HepG2 (cell line): ENCODE measurements around the gene ZCCHC10. TPM values are rescaled to one million over a fixed set of nuclear protein-coding genes. Genes with fewer than 3 reads are reported as not detected.

Experiments
- ARID2 ChIP-seq: sonication (generic); formaldehyde crosslinking; IDR thresholded peaks from 2 replicates; pipeline ENCODE4 v1.8.1; 2022; ENCODE audit warnings: mild to moderate bottlenecking, missing genetic modification reagents, borderline replicate concordance
- ATF1 ChIP-seq: IDR thresholded peaks from 2 replicates; pipeline ENCODE4 v1.6.1; 2016; ENCODE audit warnings: mild to moderate bottlenecking, control low read depth
- CAMTA2 ChIP-seq: sonication (generic); formaldehyde crosslinking; IDR thresholded peaks from 2 replicates; pipeline ENCODE4 v1.4.0; 2020; ENCODE audit warnings: mild to moderate bottlenecking, missing genetic modification reagents, borderline replicate concordance
- GFI1 ChIP-seq: sonication (generic); formaldehyde crosslinking; IDR thresholded peaks from 2 replicates; pipeline ENCODE4 v1.5.0; 2020; ENCODE audit warnings: missing genetic modification reagents, mild to moderate bottlenecking, borderline replicate concordance
- KDM5A ChIP-seq: fragments of 200-600 bp; sonication (generic); IDR thresholded peaks from 2 replicates; pipeline ENCODE4 v1.7.0; 2018; ENCODE audit warnings: antibody characterized with exemption, mild to moderate bottlenecking, low read length, borderline replicate concordance
- KLF12 ChIP-seq: sonication (generic); formaldehyde crosslinking; IDR thresholded peaks from 2 replicates; pipeline ENCODE4 v1.4.0; 2020; ENCODE audit warnings: missing genetic modification reagents, borderline replicate concordance
- KLF13 ChIP-seq: sonication (generic); formaldehyde crosslinking; IDR thresholded peaks from 2 replicates; pipeline ENCODE4 v1.4.0; 2020; ENCODE audit warnings: mild to moderate bottlenecking, missing genetic modification reagents
- KLF15 ChIP-seq: sonication (generic); formaldehyde crosslinking; IDR thresholded peaks from 2 replicates; pipeline ENCODE4 v1.8.1; 2023; ENCODE audit warnings: borderline replicate concordance, mild to moderate bottlenecking, inconsistent platforms, missing genetic modification reagents, mixed read lengths
- MAF1 ChIP-seq: sonication (generic); formaldehyde crosslinking; IDR thresholded peaks from 2 replicates; pipeline ENCODE4 v1.5.0; 2020; ENCODE audit warnings: missing genetic modification reagents, borderline replicate concordance
- SIN3B ChIP-seq: fragments of 150-350 bp; IDR thresholded peaks from 2 replicates; pipeline ENCODE4 v1.6.1; 2014; ENCODE audit warnings: low read length
- U2AF2 ChIP-seq: fragments of 200-400 bp; formaldehyde crosslinking; IDR thresholded peaks from 2 replicates; pipeline ENCODE4 v1.6.1; 2017; ENCODE audit warnings: low read depth, mild to moderate bottlenecking, low read length
- ZBTB3 ChIP-seq: sonication (generic); formaldehyde crosslinking; IDR thresholded peaks from 2 replicates; pipeline ENCODE4 v1.4.0; 2020; ENCODE audit warnings: low read depth, mild to moderate bottlenecking, moderate library complexity, missing genetic modification reagents, borderline replicate concordance
- ZNF121 ChIP-seq: sonication (generic); formaldehyde crosslinking; IDR thresholded peaks from 2 replicates; pipeline ENCODE4 v1.5.0; 2020; ENCODE audit warnings: mild to moderate bottlenecking, missing genetic modification reagents
- ZNF564 ChIP-seq: sonication (generic); formaldehyde crosslinking; IDR thresholded peaks from 2 replicates; pipeline ENCODE4 v1.8.1; 2023; ENCODE audit warnings: mild to moderate bottlenecking, missing genetic modification reagents
- ZNF772 ChIP-seq: sonication (generic); formaldehyde crosslinking; IDR thresholded peaks from 2 replicates; pipeline ENCODE4 v1.5.0; 2020; ENCODE audit warnings: mild to moderate bottlenecking, missing genetic modification reagents
- ZNF777 ChIP-seq: sonication (generic); formaldehyde crosslinking; IDR thresholded peaks from 2 replicates; pipeline ENCODE4 v1.4.0; 2020; ENCODE audit warnings: missing genetic modification reagents
- polyA plus RNA-seq, 8 experiments: library from polyadenylated mRNA; depleted of rRNA in 3 of 8; stranded (reverse) in 7 of 8; unstranded in 1 of 8; fragments of >200 nt; fragmentation: Illumina TruSeq in 4 of 8; extraction: Trizol in 4 of 8; gene quantifications; 2 replicates each; pipeline versions ENCODE4 v1.2.1 to v1.2.3, GENCODE V29; 2011 to 2016; ENCODE audit warnings: low read depth in 4 of 8, missing spikeins in 1 of 8, mixed read lengths in 1 of 8; ENCODE audit not compliant: insufficient read depth in 1 of 8
- total RNA-seq, 5 experiments: library from RNA; depleted of rRNA; stranded (reverse); fragments of >200 nt; fragmentation: Illumina TruSeq; extraction: Trizol; gene quantifications; 2 replicates each; pipeline ENCODE4 v1.2.3, GENCODE V29; 2016; ENCODE audit warnings: low read depth in 1 of 5
- TF ChIP-seq, protein P1 (sequence below): sonication (generic); formaldehyde crosslinking; IDR thresholded peaks from 2 replicates; pipeline ENCODE4 v1.4.0; 2020; ENCODE audit warnings: missing genetic modification reagents, borderline replicate concordance
- TF ChIP-seq, protein P2 (sequence below): sonication (generic); formaldehyde crosslinking; conservative IDR thresholded peaks from 2 replicates; pipeline ENCODE4 v1.4.0; 2020; ENCODE audit warnings: missing genetic modification reagents
- TF ChIP-seq, protein P3 (sequence below): sonication (generic); formaldehyde crosslinking; conservative IDR thresholded peaks from 2 replicates; pipeline ENCODE4 v1.4.0; 2020; ENCODE audit warnings: mild to moderate bottlenecking, missing genetic modification reagents, moderate library complexity
- TF ChIP-seq, protein P4 (sequence below): sonication (generic); formaldehyde crosslinking; IDR thresholded peaks from 2 replicates; pipeline ENCODE4 v1.5.0; 2020; ENCODE audit warnings: missing genetic modification reagents
- TF ChIP-seq, protein P5 (sequence below): IDR thresholded peaks from 2 replicates; pipeline ENCODE4 v1.6.1; 2018; ENCODE audit warnings: missing genetic modification reagents

Gene ZCCHC10
- total and polyA plus RNA-seq, 2 of the 13 experiments (the other 11 are each of a cell fraction or from before 2014, with no cell fraction given): 40.7 to 48.2 TPM

DNA sequence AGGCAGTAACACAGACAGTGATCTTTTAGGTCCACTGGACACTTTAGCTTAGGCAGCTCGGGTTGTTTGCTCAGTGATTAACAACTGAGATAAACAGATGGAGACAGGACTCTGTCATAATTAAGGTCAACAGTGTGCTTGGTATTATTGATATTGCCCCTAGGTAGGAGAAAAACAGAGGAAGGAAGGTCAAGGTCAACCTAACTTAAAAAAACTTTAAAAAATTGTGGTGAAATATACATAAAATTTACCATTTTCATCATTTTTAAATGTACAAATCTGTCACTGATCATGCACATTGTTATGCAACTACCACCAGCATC lies 23.3 kb upstream of the ZCCHC10 start (continued):
- TF ChIP-seq ZNF564 (CRISPR knock-in tag) (no peak), CAMTA2 (no peak), SIN3B (no peak), KLF13 (CRISPR knock-in tag) (no peak), ATF1 (no peak; the same call in 1 of the 2 replicates), ZNF777 (CRISPR knock-in tag) (no peak), KLF12 (CRISPR knock-in tag) (no peak), ZNF772 (CRISPR knock-in tag) (no peak), KDM5A (no peak), U2AF2 (no peak), MAF1 (no peak), KLF15 (CRISPR knock-in tag) (no peak), ZBTB3 (no peak), ZNF121 (CRISPR knock-in tag) (no peak), GFI1 (CRISPR knock-in tag) (no peak), ARID2 (CRISPR knock-in tag) (0 out of 2 replicates have a peak, but pooled peaks have one; percentile 20)
- TF ChIP-seq, protein P1, sequence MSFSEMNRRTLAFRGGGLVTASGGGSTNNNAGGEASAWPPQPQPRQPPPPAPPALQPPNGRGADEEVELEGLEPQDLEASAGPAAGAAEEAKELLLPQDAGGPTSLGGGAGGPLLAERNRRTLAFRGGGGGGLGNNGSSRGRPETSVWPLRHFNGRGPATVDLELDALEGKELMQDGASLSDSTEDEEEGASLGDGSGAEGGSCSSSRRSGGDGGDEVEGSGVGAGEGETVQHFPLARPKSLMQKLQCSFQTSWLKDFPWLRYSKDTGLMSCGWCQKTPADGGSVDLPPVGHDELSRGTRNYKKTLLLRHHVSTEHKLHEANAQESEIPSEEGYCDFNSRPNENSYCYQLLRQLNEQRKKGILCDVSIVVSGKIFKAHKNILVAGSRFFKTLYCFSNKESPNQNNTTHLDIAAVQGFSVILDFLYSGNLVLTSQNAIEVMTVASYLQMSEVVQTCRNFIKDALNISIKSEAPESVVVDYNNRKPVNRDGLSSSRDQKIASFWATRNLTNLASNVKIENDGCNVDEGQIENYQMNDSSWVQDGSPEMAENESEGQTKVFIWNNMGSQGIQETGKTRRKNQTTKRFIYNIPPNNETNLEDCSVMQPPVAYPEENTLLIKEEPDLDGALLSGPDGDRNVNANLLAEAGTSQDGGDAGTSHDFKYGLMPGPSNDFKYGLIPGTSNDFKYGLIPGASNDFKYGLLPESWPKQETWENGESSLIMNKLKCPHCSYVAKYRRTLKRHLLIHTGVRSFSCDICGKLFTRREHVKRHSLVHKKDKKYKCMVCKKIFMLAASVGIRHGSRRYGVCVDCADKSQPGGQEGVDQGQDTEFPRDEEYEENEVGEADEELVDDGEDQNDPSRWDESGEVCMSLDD (CRISPR knock-in tag): no peak
- TF ChIP-seq, protein P2, sequence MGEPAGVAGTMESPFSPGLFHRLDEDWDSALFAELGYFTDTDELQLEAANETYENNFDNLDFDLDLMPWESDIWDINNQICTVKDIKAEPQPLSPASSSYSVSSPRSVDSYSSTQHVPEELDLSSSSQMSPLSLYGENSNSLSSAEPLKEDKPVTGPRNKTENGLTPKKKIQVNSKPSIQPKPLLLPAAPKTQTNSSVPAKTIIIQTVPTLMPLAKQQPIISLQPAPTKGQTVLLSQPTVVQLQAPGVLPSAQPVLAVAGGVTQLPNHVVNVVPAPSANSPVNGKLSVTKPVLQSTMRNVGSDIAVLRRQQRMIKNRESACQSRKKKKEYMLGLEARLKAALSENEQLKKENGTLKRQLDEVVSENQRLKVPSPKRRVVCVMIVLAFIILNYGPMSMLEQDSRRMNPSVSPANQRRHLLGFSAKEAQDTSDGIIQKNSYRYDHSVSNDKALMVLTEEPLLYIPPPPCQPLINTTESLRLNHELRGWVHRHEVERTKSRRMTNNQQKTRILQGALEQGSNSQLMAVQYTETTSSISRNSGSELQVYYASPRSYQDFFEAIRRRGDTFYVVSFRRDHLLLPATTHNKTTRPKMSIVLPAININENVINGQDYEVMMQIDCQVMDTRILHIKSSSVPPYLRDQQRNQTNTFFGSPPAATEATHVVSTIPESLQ (CRISPR knock-in tag): no peak
- TF ChIP-seq, protein P3, sequence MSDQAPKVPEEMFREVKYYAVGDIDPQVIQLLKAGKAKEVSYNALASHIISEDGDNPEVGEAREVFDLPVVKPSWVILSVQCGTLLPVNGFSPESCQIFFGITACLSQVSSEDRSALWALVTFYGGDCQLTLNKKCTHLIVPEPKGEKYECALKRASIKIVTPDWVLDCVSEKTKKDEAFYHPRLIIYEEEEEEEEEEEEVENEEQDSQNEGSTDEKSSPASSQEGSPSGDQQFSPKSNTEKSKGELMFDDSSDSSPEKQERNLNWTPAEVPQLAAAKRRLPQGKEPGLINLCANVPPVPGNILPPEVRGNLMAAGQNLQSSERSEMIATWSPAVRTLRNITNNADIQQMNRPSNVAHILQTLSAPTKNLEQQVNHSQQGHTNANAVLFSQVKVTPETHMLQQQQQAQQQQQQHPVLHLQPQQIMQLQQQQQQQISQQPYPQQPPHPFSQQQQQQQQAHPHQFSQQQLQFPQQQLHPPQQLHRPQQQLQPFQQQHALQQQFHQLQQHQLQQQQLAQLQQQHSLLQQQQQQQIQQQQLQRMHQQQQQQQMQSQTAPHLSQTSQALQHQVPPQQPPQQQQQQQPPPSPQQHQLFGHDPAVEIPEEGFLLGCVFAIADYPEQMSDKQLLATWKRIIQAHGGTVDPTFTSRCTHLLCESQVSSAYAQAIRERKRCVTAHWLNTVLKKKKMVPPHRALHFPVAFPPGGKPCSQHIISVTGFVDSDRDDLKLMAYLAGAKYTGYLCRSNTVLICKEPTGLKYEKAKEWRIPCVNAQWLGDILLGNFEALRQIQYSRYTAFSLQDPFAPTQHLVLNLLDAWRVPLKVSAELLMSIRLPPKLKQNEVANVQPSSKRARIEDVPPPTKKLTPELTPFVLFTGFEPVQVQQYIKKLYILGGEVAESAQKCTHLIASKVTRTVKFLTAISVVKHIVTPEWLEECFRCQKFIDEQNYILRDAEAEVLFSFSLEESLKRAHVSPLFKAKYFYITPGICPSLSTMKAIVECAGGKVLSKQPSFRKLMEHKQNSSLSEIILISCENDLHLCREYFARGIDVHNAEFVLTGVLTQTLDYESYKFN (CRISPR knock-in tag): peak; percentile 95
- TF ChIP-seq, protein P4, sequence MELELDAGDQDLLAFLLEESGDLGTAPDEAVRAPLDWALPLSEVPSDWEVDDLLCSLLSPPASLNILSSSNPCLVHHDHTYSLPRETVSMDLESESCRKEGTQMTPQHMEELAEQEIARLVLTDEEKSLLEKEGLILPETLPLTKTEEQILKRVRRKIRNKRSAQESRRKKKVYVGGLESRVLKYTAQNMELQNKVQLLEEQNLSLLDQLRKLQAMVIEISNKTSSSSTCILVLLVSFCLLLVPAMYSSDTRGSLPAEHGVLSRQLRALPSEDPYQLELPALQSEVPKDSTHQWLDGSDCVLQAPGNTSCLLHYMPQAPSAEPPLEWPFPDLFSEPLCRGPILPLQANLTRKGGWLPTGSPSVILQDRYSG: no peak
- TF ChIP-seq, protein P5, sequence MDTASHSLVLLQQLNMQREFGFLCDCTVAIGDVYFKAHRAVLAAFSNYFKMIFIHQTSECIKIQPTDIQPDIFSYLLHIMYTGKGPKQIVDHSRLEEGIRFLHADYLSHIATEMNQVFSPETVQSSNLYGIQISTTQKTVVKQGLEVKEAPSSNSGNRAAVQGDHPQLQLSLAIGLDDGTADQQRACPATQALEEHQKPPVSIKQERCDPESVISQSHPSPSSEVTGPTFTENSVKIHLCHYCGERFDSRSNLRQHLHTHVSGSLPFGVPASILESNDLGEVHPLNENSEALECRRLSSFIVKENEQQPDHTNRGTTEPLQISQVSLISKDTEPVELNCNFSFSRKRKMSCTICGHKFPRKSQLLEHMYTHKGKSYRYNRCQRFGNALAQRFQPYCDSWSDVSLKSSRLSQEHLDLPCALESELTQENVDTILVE: no peak
